Colonic mucosa (tissue), 4 donors: Measurements from ENCODE around the gene KCNIP4. TPM values are rescaled to one million over a fixed set of nuclear protein-coding genes. Genes with fewer than 3 reads are reported as not detected.

Source experiments
- DNase-seq: peaks from one replicate; pipeline ENCODE4 v3.0.0-alpha.2; 2020
- H3K27ac ChIP-seq: fragments of 200-600 bp; one replicate; pipeline ENCODE4 v1.8.0; 2021
- H3K27me3 ChIP-seq: fragments of 200-600 bp; one replicate; pipeline ENCODE4 v1.8.0; 2021
- H3K36me3 ChIP-seq: fragments of 200-600 bp; one replicate; pipeline ENCODE4 v1.8.0; 2021
- H3K4me1 ChIP-seq: fragments of 200-600 bp; one replicate; pipeline ENCODE4 v1.8.0; 2021; ENCODE audit warnings: mild to moderate bottlenecking
- H3K4me3 ChIP-seq: fragments of 200-600 bp; one replicate; pipeline ENCODE4 v1.8.0; 2021
- H3K9ac ChIP-seq, 2 donors: one replicate each; pipeline ENCODE4 v1.7.0; 2013; ENCODE audit warnings: control low read depth in 2 of 2, low read depth in 2 of 2, low read length in 2 of 2
- H3K9me3 ChIP-seq: fragments of 200-600 bp; one replicate; pipeline ENCODE4 v1.8.0; 2021
- CTCF ChIP-seq: fragments of 200-600 bp; IDR thresholded peaks from one replicate; pipeline ENCODE4 v1.8.0; 2022; ENCODE audit warnings: antibody characterized with exemption, mild to moderate bottlenecking
- intact Hi-C: fragments of 100-400 bp; cut with DNase I; formaldehyde crosslinking; loops from one replicate; pipeline ENCODE4 v1.14.1; 2022
- total RNA-seq, 2 donors: library from RNA; stranded (reverse); fragmentation: NEBNext Ultra II Directional in 1 of 2; extraction: Animal tissue kit (Norgen Biotek cat#: 25700) in 1 of 2; gene quantifications; one replicate each; pipeline ENCODE4 v1.2.1, GENCODE V29; 2021
- donor health status: healthy.
- donor health status: DM: no; HTN: no; CAD: no.
- donor health status: DM: no; HTN: no; CAD: no.

Gene KCNIP4
- total RNA-seq, 2 donors from 2014 or later: 0.67 to 1.2 TPM

DNA sequence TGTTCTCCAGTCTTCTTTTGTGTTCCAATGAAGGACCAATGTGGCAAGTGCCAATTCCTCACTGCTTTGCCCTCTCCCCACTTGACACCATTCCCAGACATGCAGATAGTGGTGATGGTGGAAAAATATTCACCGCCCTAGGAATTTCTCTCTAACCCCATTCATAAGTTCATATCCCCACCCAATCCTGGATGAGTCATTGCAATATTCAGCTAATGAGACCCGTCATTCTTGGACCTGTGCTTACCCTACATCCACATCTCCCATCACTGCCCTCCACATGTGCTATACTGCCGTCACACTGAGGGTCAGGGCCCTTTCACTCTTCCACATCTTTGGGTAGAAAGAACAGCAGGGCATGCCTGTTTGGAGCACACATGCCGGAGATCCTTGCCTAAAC, 199.2 kb downstream of the KCNIP4 start:
- no peak overlapping the region for H3K9ac ChIP-seq
- intact Hi-C loops: no loop called here
- TF ChIP-seq CTCF: no peak
- H3K4me3 ChIP-seq: no peak overlapping the region
- H3K4me1 ChIP-seq: no peaks in the 10 kb centered on the region
- no peaks in the 10 kb centered on the region for H3K9me3 ChIP-seq
- H3K36me3 ChIP-seq: no peaks in the 10 kb centered on the region
- no peak overlapping the region for H3K27ac ChIP-seq
- no peaks in the 10 kb centered on the region for H3K27me3 ChIP-seq
- no peak for DNase-seq

DNA sequence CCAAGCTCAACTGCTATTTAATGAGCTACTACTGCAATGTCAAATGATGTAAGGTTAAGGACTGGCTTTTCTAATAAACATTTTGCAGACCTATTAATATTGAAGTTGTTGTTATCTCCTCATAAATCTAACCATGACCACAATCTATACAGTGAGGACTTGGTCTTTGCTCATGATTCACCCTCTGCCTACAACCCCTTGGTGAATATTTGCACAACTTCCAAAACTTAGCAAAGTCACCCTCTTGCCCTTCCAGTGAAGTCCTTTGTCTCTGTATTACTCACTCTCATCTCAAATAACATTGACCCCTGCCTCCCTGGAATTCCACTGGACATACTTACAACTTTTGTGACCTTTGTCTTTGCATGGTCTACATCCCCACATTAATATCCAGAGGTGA, 204.5 kb downstream of the KCNIP4 start:
- DNase-seq: no peak
- Histone ChIP-seq H3K4me1 (no peaks in the 10 kb centered on the region), H3K9ac (no peak overlapping the region), H3K36me3 (no peaks in the 10 kb centered on the region), H3K9me3 (no peaks in the 10 kb centered on the region), H3K27me3 (no peaks in the 10 kb centered on the region), H3K27ac (no peak overlapping the region), H3K4me3 (no peak overlapping the region)
- TF ChIP-seq CTCF: no peak
- intact Hi-C loops: no loop called here

GRCh38 chr4:21742326-21742725, 206.2 kb downstream of the KCNIP4 start:
- no peak for DNase-seq
- intact Hi-C loops: no loop called here
- no peaks in the 10 kb centered on the region for H3K27me3 ChIP-seq
- TF ChIP-seq CTCF: no peak
- H3K9me3 ChIP-seq: no peaks in the 10 kb centered on the region
- no peak overlapping the region for H3K9ac ChIP-seq
- H3K4me3 ChIP-seq: no peak overlapping the region
- H3K27ac ChIP-seq: no peak overlapping the region
- no peaks in the 10 kb centered on the region for H3K4me1 ChIP-seq
- H3K36me3 ChIP-seq: no peaks in the 10 kb centered on the region

DNA sequence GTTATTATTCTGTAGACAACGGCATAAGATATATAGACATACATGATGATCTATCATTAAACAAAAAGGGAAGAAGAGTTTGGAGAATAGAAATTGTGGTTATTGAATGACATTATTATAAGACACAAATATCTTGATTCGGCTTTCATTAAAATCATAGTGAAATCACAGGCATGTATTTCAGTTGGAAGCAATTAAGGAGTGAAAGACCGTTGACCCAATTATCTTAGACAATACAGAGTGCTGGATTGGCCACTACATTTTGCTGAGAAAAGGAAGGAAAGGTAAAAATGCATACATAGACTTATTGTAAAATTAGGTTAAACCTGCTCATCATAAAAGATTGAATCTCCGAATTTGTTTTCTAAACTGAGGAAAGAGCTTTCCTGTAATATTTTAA, 209.8 kb downstream of the KCNIP4 start:
- intact Hi-C loops: no loop called here
- no peak overlapping the region for H3K9ac ChIP-seq

DNA sequence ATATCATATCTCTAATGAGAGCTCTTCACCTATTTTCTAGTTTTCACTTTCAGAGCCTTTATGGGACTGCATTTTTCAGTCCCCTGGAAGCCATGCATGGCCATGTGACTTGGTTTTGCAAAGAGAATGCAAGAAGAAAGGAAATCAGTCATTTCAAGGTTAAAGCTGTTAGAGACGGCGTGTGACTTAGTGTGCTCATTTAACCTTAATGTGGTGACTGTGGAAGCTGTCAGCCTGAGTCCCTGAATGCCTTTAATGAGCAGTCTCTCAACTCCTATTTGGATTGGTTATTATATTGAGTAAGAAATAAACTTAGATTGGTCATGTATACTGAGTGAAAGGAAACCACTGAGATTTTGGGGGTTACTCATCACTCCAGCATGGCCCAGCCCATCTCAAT, 212.7 kb downstream of the KCNIP4 start:
- no peaks in the 10 kb centered on the region for H3K9me3 ChIP-seq
- intact Hi-C loops: no loop called here
- DNase-seq: no peak
- no peak for TF ChIP-seq CTCF
- no peaks in the 10 kb centered on the region for H3K4me1 ChIP-seq
- no peaks in the 10 kb centered on the region for H3K36me3 ChIP-seq
- H3K27me3 ChIP-seq: no peaks in the 10 kb centered on the region
- no peak overlapping the region for H3K27ac ChIP-seq
- H3K4me3 ChIP-seq: no peak overlapping the region
- no peak overlapping the region for H3K9ac ChIP-seq

More for the DNA sequence above, 209.8 kb downstream of the KCNIP4 start:
- no peaks in the 10 kb centered on the region for H3K4me1 ChIP-seq
- TF ChIP-seq CTCF: no peak
- no peak overlapping the region for H3K27ac ChIP-seq
- H3K27me3 ChIP-seq: no peaks in the 10 kb centered on the region
- H3K4me3 ChIP-seq: no peak overlapping the region
- no peaks in the 10 kb centered on the region for H3K9me3 ChIP-seq
- no peak for DNase-seq
- no peaks in the 10 kb centered on the region for H3K36me3 ChIP-seq
